Cardiac muscle cell (in vitro differentiated cells and primary cell): ENCODE results near the gene MCMBP. TPM values are rescaled to one million over a fixed set of nuclear protein-coding genes. Genes with fewer than 3 reads are reported as not detected.
"Not testable (repeated sequence)": the region's sequence is repeated elsewhere in the genome, so short reads cannot be mapped to it uniquely, and the experiment has no call there.

ENCODE experiments used
- DNase-seq, 2 donors: peaks; one replicate each; pipeline versions ENCODE4 v3.0.0 to v3.0.0-alpha.2; 2010 to 2017; ENCODE audit warnings: low read depth in 1 of 2, low spot score in 1 of 2
- H3K27ac ChIP-seq: fragments of 200-600 bp; sonication (generic); 2 replicates; pipeline ENCODE4 v1.5.1; 2016
- H3K27me3 ChIP-seq: fragments of 200-600 bp; sonication (generic); 2 replicates; pipeline ENCODE4 v1.6.0; 2016; ENCODE audit warnings: control low read depth
- H3K36me3 ChIP-seq: fragments of 200-600 bp; sonication (generic); 2 replicates; pipeline ENCODE4 v1.5.1; 2016; ENCODE audit warnings: control low read depth
- H3K4me1 ChIP-seq: fragments of 200-600 bp; sonication (generic); 2 replicates; pipeline ENCODE4 v1.8.1; 2017; ENCODE audit warnings: low read depth, mild to moderate bottlenecking, mixed run types
- H3K4me3 ChIP-seq: fragments of 200-600 bp; sonication (generic); 2 replicates; pipeline ENCODE4 v1.5.1; 2016; ENCODE audit warnings: mild to moderate bottlenecking
- H3K9me3 ChIP-seq: fragments of 200-600 bp; sonication (generic); 2 replicates; pipeline ENCODE4 v1.5.1; 2017; ENCODE audit warnings: low read depth, mild to moderate bottlenecking, control low read depth
- CTCF ChIP-seq: IDR thresholded peaks from 2 replicates; pipeline ENCODE4 v1.5.1; 2012; ENCODE audit warnings: low read depth, mild to moderate bottlenecking, low read length
- polyA plus RNA-seq: library from polyadenylated mRNA; unstranded; fragments of >200 nt; fragmentation: Nextera tagmentation; extraction: Ambion mirVana; gene quantifications from 2 replicates; pipeline ENCODE4 v1.2.1, GENCODE V29; 2016
- total RNA-seq: library from RNA; depleted of rRNA; stranded (reverse); fragments of >200 nt; gene quantifications from 2 replicates; pipeline ENCODE4 v1.2.3, GENCODE V29; 2016

The MCMBP gene
- total and polyA plus RNA-seq, 2 experiments from 2014 or later: 29.2 to 39.7 TPM

GRCh38 chr10:119893074-119893473 lies 20.4 kb upstream of the MCMBP start:
- no peak for DNase-seq
- Histone ChIP-seq H3K4me1 (peaks cover 24% of the 10 kb centered on the region), H3K36me3 (no peaks in the 10 kb centered on the region), H3K27me3 (no peaks in the 10 kb centered on the region), H3K9me3 (no peaks in the 10 kb centered on the region), H3K4me3 (peak overlapping the region; percentile 100), H3K27ac (peak overlapping the region; percentile 84)
- TF ChIP-seq CTCF: no peak

- TF ChIP-seq CTCF: no peak
- Histone ChIP-seq H3K9me3 (no peaks in the 10 kb centered on the region), H3K27me3 (no peaks in the 10 kb centered on the region), H3K36me3 (no peaks in the 10 kb centered on the region), H3K4me3 (peak within 1 kb of the TSS; percentile 100), H3K27ac (peak within 1 kb of the TSS; percentile 84), H3K4me1 (peaks cover 23% of the 10 kb centered on the region)
- DNase-seq: peak; percentile 96 to 97
These were observed 19.8 kb upstream of the MCMBP start, which contains the start of gene SEC23IP for GRCh38 chr10:119892188-119893065. SEC23IP (plus strand) TSS chr10:119892730; CDS start chr10:119892783, 53 bp downstream.

GRCh38 chr10:119891849-119892187 lies 19.2 kb upstream of the MCMBP start:
- not testable (repeated sequence) for H3K27ac ChIP-seq
- peaks cover 19% of the 10 kb centered on the region for H3K4me1 ChIP-seq

GRCh38 chr10:119890307-119890706 lies 17.7 kb upstream of the MCMBP start:
- not testable (repeated sequence) for H3K4me1 ChIP-seq, H3K27me3 ChIP-seq, H3K27ac ChIP-seq, H3K4me3 ChIP-seq, DNase-seq, H3K36me3 ChIP-seq, H3K9me3 ChIP-seq

More at GRCh38 chr10:119891849-119892187, 19.2 kb upstream of the MCMBP start:
- not testable (repeated sequence) for H3K27me3 ChIP-seq, H3K36me3 ChIP-seq, DNase-seq, H3K9me3 ChIP-seq
- H3K4me3 ChIP-seq: peak overlapping the region; percentile 100

- not testable (repeated sequence) for H3K27me3 ChIP-seq, H3K4me1 ChIP-seq, DNase-seq
These were observed 16.6 kb upstream of the MCMBP start for GRCh38 chr10:119889201-119889600.

GRCh38 chr10:119888715-119889114 lies 16.1 kb upstream of the MCMBP start:
- H3K4me3 ChIP-seq, H3K27me3 ChIP-seq, H3K9me3 ChIP-seq, H3K4me1 ChIP-seq, H3K36me3 ChIP-seq, H3K27ac ChIP-seq, DNase-seq: not testable (repeated sequence)

More at GRCh38 chr10:119889201-119889600, 16.6 kb upstream of the MCMBP start:
- H3K9me3 ChIP-seq, H3K4me3 ChIP-seq, H3K27ac ChIP-seq, H3K36me3 ChIP-seq: not testable (repeated sequence)

- not testable (repeated sequence) for H3K4me1 ChIP-seq, H3K36me3 ChIP-seq, H3K9me3 ChIP-seq, H3K4me3 ChIP-seq, H3K27me3 ChIP-seq, DNase-seq, H3K27ac ChIP-seq
These were observed 13.4 kb upstream of the MCMBP start for GRCh38 chr10:119886070-119886469.

GRCh38 chr10:119883901-119884611 lies 11.4 kb upstream of the MCMBP start:
- not testable (repeated sequence) for DNase-seq, H3K4me1 ChIP-seq, H3K27ac ChIP-seq, H3K9me3 ChIP-seq, H3K36me3 ChIP-seq, H3K4me3 ChIP-seq, H3K27me3 ChIP-seq
